HepG2 (cell line): ENCODE results near the gene CCDC174. TPM values are rescaled to one million over a fixed set of nuclear protein-coding genes. Genes with fewer than 3 reads are reported as not detected.
A peak's percentile ranks its signal among the peaks of the same experiment; 100 is the strongest.

Source experiments
- EEA1 ChIP-seq: sonication (generic); formaldehyde crosslinking; IDR thresholded peaks from 2 replicates; pipeline ENCODE4 v1.5.1; 2020; ENCODE audit warnings: mild to moderate bottlenecking, missing genetic modification reagents, borderline replicate concordance
- HDAC1 ChIP-seq: sonication (generic); formaldehyde crosslinking; IDR thresholded peaks from 2 replicates; pipeline ENCODE4 v1.5.1; 2020; ENCODE audit warnings: mild to moderate bottlenecking, missing genetic modification reagents
- HHEX ChIP-seq: IDR thresholded peaks from 2 replicates; pipeline ENCODE4 v1.6.1; 2016; ENCODE audit warnings: control low read depth
- KDM3A ChIP-seq: IDR thresholded peaks from 2 replicates; pipeline ENCODE4 v1.6.1; 2018; ENCODE audit warnings: low read depth, missing compliant biosample characterization
- KDM5A ChIP-seq: fragments of 200-600 bp; sonication (generic); IDR thresholded peaks from 2 replicates; pipeline ENCODE4 v1.7.0; 2018; ENCODE audit warnings: antibody characterized with exemption, mild to moderate bottlenecking, low read length, borderline replicate concordance
- KLF13 ChIP-seq: sonication (generic); formaldehyde crosslinking; IDR thresholded peaks from 2 replicates; pipeline ENCODE4 v1.4.0; 2020; ENCODE audit warnings: mild to moderate bottlenecking, missing genetic modification reagents
- MAFF ChIP-seq: IDR thresholded peaks from 2 replicates; pipeline ENCODE4 v1.6.1; 2011; ENCODE audit warnings: low read depth, low read length, improper control_type of control experiment
- MED8 ChIP-seq: sonication (generic); formaldehyde crosslinking; IDR thresholded peaks from 2 replicates; pipeline ENCODE4 v1.8.1; 2023; ENCODE audit warnings: mild to moderate bottlenecking, missing genetic modification reagents; ENCODE audit not compliant: insufficient replicate concordance
- MIER3 ChIP-seq: IDR thresholded peaks from 2 replicates; pipeline ENCODE4 v1.6.1; 2016; ENCODE audit warnings: missing compliant biosample characterization, borderline replicate concordance
- NFKBIZ ChIP-seq: IDR thresholded peaks from 2 replicates; pipeline ENCODE4 v1.6.1; 2018; ENCODE audit warnings: missing genetic modification reagents, missing compliant biosample characterization
- PRMT3 ChIP-seq: sonication (generic); formaldehyde crosslinking; IDR thresholded peaks from 2 replicates; pipeline ENCODE4 v1.8.1; 2022; ENCODE audit warnings: low read depth, mild to moderate bottlenecking, moderate library complexity, missing genetic modification reagents, borderline replicate concordance
- PRPF4 ChIP-seq: fragments of 200-400 bp; formaldehyde crosslinking; IDR thresholded peaks from 2 replicates; pipeline ENCODE4 v1.6.1; 2016; ENCODE audit warnings: low read length, low read depth; ENCODE audit not compliant: poor library complexity, severe bottlenecking
- SIX4 ChIP-seq: sonication (generic); formaldehyde crosslinking; IDR thresholded peaks from 2 replicates; pipeline ENCODE4 v1.4.0; 2020; ENCODE audit warnings: missing genetic modification reagents
- WIZ ChIP-seq: sonication (generic); formaldehyde crosslinking; IDR thresholded peaks from 2 replicates; pipeline ENCODE4 v1.5.1; 2020; ENCODE audit warnings: mild to moderate bottlenecking, missing genetic modification reagents
- ZMYM3 ChIP-seq: sonication (generic); formaldehyde crosslinking; IDR thresholded peaks from 2 replicates; pipeline ENCODE4 v1.5.1; 2020; ENCODE audit warnings: mild to moderate bottlenecking, missing genetic modification reagents
- ZNF263 ChIP-seq: sonication (generic); formaldehyde crosslinking; IDR thresholded peaks from 2 replicates; pipeline ENCODE4 v1.4.0; 2020; ENCODE audit warnings: missing genetic modification reagents
- ZNF510 ChIP-seq: sonication (generic); formaldehyde crosslinking; IDR thresholded peaks from 2 replicates; pipeline ENCODE4 v1.4.0; 2020; ENCODE audit warnings: low read depth, mild to moderate bottlenecking, missing genetic modification reagents
- ZNF652 ChIP-seq: IDR thresholded peaks from 2 replicates; pipeline ENCODE4 v1.6.1; 2016; ENCODE audit warnings: low read depth, borderline replicate concordance
- polyA plus RNA-seq, 8 experiments: library from polyadenylated mRNA; depleted of rRNA in 3 of 8; stranded (reverse) in 7 of 8; unstranded in 1 of 8; fragments of >200 nt; fragmentation: Illumina TruSeq in 4 of 8; extraction: Trizol in 4 of 8; gene quantifications; 2 replicates each; pipeline versions ENCODE4 v1.2.1 to v1.2.3, GENCODE V29; 2011 to 2016; ENCODE audit warnings: low read depth in 4 of 8, missing spikeins in 1 of 8, mixed read lengths in 1 of 8; ENCODE audit not compliant: insufficient read depth in 1 of 8
- total RNA-seq, 5 experiments: library from RNA; depleted of rRNA; stranded (reverse); fragments of >200 nt; fragmentation: Illumina TruSeq; extraction: Trizol; gene quantifications; 2 replicates each; pipeline ENCODE4 v1.2.3, GENCODE V29; 2016; ENCODE audit warnings: low read depth in 1 of 5
- TF ChIP-seq, protein P1 (sequence below): sonication (generic); formaldehyde crosslinking; IDR thresholded peaks from 2 replicates; pipeline ENCODE4 v1.4.0; 2020; ENCODE audit warnings: missing genetic modification reagents; ENCODE audit errors: not compliant biosample characterization
- TF ChIP-seq, protein P2 (sequence below): sonication (generic); formaldehyde crosslinking; IDR thresholded peaks from 2 replicates; pipeline ENCODE4 v1.4.0; 2020; ENCODE audit warnings: mild to moderate bottlenecking, missing genetic modification reagents
- TF ChIP-seq, protein P3 (sequence below): IDR thresholded peaks from 2 replicates; pipeline ENCODE4 v1.6.1; 2016; ENCODE audit warnings: low read depth
- TF ChIP-seq, protein P4 (sequence below): IDR thresholded peaks from 2 replicates; pipeline ENCODE4 v1.6.1; 2012; ENCODE audit warnings: low read depth, low read length, improper control_type of control experiment
- TF ChIP-seq, protein P5 (sequence below): sonication (generic); formaldehyde crosslinking; IDR thresholded peaks from 2 replicates; pipeline ENCODE4 v1.4.0; 2020; ENCODE audit warnings: mild to moderate bottlenecking, missing genetic modification reagents

CCDC174 gene
- total and polyA plus RNA-seq, 2 of the 13 experiments (the other 11 are each of a cell fraction or from before 2014, with no cell fraction given): 5.4 to 11.0 TPM

DNA sequence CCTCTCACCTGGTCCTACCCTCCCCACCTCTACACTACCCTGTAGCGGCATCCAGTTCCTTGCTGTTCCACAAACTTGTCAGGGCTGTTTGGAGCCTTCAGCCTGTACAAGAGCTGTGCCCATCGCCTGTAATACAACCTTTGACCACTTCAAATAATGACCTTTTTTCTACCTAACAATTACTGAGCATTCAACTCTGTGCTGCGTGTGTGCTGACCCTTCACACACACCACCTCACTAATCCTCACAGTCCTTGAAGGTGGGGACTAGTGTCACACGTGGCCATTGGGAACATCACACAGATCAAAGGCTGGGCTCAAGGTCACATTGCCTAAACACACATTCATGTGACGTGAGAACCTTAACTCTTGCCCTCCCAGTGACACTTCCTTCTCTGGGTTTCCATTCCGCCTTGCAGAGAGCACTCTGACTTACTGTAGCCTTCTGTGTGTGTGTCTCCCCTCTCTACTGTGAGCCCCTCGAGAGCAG, 26.5 kb downstream of the CCDC174 start (continued):
- no peak for TF ChIP-seq PRPF4
- TF ChIP-seq NFKBIZ (CRISPR knock-in tag): peak; percentile 90
- no peak for TF ChIP-seq WIZ (CRISPR knock-in tag)
- no peak for TF ChIP-seq KDM5A
- no peak for TF ChIP-seq PRMT3
- TF ChIP-seq ZNF510 (CRISPR knock-in tag): 0 out of 2 replicates have a peak, but pooled peaks have one; percentile 56
- TF ChIP-seq HDAC1 (CRISPR knock-in tag): peak; percentile 89
- TF ChIP-seq KDM3A: peak; percentile 57; the same call in 1 of the 2 replicates
- peak; percentile 100 for TF ChIP-seq ZNF652 (CRISPR knock-in tag)
- TF ChIP-seq HHEX: peak; percentile 81
- no peak for TF ChIP-seq KLF13 (CRISPR knock-in tag)
- TF ChIP-seq MED8 (CRISPR knock-in tag): no peak
- TF ChIP-seq, protein P1, sequence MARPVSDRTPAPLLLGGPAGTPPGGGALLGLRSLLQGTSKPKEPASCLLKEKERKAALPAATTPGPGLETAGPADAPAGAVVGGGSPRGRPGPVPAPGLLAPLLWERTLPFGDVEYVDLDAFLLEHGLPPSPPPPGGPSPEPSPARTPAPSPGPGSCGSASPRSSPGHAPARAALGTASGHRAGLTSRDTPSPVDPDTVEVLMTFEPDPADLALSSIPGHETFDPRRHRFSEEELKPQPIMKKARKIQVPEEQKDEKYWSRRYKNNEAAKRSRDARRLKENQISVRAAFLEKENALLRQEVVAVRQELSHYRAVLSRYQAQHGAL (CRISPR knock-in tag): no peak
- TF ChIP-seq ZMYM3 (CRISPR knock-in tag): peak; percentile 78; the same call in 1 of the 2 replicates
- TF ChIP-seq, protein P2, sequence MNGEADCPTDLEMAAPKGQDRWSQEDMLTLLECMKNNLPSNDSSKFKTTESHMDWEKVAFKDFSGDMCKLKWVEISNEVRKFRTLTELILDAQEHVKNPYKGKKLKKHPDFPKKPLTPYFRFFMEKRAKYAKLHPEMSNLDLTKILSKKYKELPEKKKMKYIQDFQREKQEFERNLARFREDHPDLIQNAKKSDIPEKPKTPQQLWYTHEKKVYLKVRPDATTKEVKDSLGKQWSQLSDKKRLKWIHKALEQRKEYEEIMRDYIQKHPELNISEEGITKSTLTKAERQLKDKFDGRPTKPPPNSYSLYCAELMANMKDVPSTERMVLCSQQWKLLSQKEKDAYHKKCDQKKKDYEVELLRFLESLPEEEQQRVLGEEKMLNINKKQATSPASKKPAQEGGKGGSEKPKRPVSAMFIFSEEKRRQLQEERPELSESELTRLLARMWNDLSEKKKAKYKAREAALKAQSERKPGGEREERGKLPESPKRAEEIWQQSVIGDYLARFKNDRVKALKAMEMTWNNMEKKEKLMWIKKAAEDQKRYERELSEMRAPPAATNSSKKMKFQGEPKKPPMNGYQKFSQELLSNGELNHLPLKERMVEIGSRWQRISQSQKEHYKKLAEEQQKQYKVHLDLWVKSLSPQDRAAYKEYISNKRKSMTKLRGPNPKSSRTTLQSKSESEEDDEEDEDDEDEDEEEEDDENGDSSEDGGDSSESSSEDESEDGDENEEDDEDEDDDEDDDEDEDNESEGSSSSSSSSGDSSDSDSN (CRISPR knock-in tag): no peak
- peak; percentile 99 for TF ChIP-seq MIER3
- TF ChIP-seq, protein P3, sequence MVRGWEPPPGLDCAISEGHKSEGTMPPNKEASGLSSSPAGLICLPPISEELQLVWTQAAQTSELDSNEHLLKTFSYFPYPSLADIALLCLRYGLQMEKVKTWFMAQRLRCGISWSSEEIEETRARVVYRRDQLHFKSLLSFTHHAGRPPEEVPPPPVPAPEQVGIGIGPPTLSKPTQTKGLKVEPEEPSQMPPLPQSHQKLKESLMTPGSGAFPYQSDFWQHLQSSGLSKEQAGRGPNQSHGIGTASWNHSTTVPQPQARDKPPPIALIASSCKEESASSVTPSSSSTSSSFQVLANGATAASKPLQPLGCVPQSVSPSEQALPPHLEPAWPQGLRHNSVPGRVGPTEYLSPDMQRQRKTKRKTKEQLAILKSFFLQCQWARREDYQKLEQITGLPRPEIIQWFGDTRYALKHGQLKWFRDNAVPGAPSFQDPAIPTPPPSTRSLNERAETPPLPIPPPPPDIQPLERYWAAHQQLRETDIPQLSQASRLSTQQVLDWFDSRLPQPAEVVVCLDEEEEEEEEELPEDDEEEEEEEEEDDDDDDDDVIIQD: peak; percentile 66; the same call in 1 of the 2 replicates
- TF ChIP-seq SIX4 (CRISPR knock-in tag): peak; percentile 87
- 0 out of 2 replicates have a peak, but pooled peaks have one; percentile 0 for TF ChIP-seq MAFF
- no peak for TF ChIP-seq EEA1 (CRISPR knock-in tag)
- TF ChIP-seq, protein P4, sequence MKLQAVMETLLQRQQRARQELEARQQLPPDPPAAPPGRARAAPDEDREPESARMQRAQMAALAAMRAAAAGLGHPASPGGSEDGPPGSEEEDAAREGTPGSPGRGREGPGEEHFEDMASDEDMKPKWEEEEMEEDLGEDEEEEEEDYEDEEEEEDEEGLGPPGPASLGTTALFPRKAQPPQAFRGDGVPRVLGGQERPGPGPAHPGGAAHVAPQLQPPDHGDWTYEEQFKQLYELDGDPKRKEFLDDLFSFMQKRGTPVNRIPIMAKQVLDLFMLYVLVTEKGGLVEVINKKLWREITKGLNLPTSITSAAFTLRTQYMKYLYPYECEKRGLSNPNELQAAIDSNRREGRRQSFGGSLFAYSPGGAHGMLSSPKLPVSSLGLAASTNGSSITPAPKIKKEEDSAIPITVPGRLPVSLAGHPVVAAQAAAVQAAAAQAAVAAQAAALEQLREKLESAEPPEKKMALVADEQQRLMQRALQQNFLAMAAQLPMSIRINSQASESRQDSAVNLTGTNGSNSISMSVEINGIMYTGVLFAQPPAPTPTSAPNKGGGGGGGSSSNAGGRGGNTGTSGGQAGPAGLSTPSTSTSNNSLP: peak; percentile 73
- peak; percentile 30; the same call in 1 of the 2 replicates for TF ChIP-seq ZNF263 (CRISPR knock-in tag)
- TF ChIP-seq, protein P5, sequence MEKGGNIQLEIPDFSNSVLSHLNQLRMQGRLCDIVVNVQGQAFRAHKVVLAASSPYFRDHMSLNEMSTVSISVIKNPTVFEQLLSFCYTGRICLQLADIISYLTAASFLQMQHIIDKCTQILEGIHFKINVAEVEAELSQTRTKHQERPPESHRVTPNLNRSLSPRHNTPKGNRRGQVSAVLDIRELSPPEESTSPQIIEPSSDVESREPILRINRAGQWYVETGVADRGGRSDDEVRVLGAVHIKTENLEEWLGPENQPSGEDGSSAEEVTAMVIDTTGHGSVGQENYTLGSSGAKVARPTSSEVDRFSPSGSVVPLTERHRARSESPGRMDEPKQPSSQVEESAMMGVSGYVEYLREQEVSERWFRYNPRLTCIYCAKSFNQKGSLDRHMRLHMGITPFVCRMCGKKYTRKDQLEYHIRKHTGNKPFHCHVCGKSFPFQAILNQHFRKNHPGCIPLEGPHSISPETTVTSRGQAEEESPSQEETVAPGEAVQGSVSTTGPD (CRISPR knock-in tag): no peak
